PC-3 (cell line): ENCODE data around the gene AGPAT3. TPM values are rescaled to one million over a fixed set of nuclear protein-coding genes. Genes with fewer than 3 reads are reported as not detected.
A peak's percentile ranks its signal among the peaks of the same experiment; 100 is the strongest.

ENCODE experiments used
- ATAC-seq: fragments of 200-7000 bp; cut with Tn5 transposase; 2 replicates; pipeline ENCODE4 v1.9.1; 2020; ENCODE audit warnings: mild to moderate bottlenecking, moderate library complexity
- BruUV-seq: library from RNA; stranded (reverse); fragments of 400-500 nt; replicated peaks from 2 replicates; lab custom pipeline; 2021; lab: Mats Ljungman, UMichigan
- CTCF ChIA-PET: fragments of 300-600 bp; sonication (Branson Sonifier 250); formaldehyde crosslinking; loops from one replicate; lab custom pipeline; 2022; ENCODE audit warnings: antibody characterized with exemption; lab: Charles Lee
- POLR2A ChIA-PET: fragments of 300-600 bp; sonication (Branson Sonifier 250); formaldehyde crosslinking; loops from one replicate; lab custom pipeline; 2022; ENCODE audit warnings: antibody characterized with exemption; ENCODE audit not compliant: unreplicated experiment; lab: Charles Lee
- DNase-seq: peaks from one replicate; pipeline ENCODE4 v3.0.0-alpha.2; 2015
- H2AFZ ChIP-seq: fragments of 300-600 bp; sonication (generic); 2 replicates; pipeline ENCODE4 v1.6.0; 2016; ENCODE audit warnings: antibody characterized with exemption, low read length
- H3F3A ChIP-seq: fragments of 300-600 bp; sonication (generic); one replicate; pipeline ENCODE4 v1.6.0; 2017; ENCODE audit warnings: antibody characterized with exemption, low read length, control low read depth, mild to moderate bottlenecking; ENCODE audit not compliant: unreplicated experiment
- H3K27ac ChIP-seq: fragments of 300-600 bp; sonication (generic); 2 replicates; pipeline ENCODE4 v1.5.1; 2016; ENCODE audit warnings: mild to moderate bottlenecking, low read length
- H3K27me3 ChIP-seq: fragments of 300-600 bp; sonication (generic); 2 replicates; pipeline ENCODE4 v1.6.1; 2016; ENCODE audit warnings: low read length, mixed read lengths
- H3K36me3 ChIP-seq: fragments of 300-600 bp; sonication (generic); 2 replicates; pipeline ENCODE4 v1.6.1; 2016; ENCODE audit warnings: low read depth, mixed run types, low read length, mixed read lengths
- H3K4me1 ChIP-seq: fragments of 300-600 bp; sonication (generic); 2 replicates; pipeline ENCODE4 v1.5.1; 2016; ENCODE audit warnings: low read length; ENCODE audit not compliant: insufficient read depth
- H3K4me2 ChIP-seq: fragments of 300-600 bp; sonication (generic); 2 replicates; pipeline ENCODE4 v1.6.0; 2016; ENCODE audit warnings: low read length
- H3K4me3 ChIP-seq: fragments of 300-600 bp; sonication (generic); 2 replicates; pipeline ENCODE4 v1.5.1; 2016; ENCODE audit warnings: mild to moderate bottlenecking, low read length, mixed read lengths
- H3K79me2 ChIP-seq: fragments of 300-600 bp; sonication (generic); 2 replicates; pipeline ENCODE4 v1.6.1; 2017; ENCODE audit warnings: low read length, mixed read lengths
- H3K9ac ChIP-seq: fragments of 300-600 bp; sonication (generic); 2 replicates; pipeline ENCODE4 v1.6.0; 2016; ENCODE audit warnings: mild to moderate bottlenecking, low read length
- H3K9me2 ChIP-seq: fragments of 300-600 bp; sonication (generic); replicated peaks from 2 replicates; pipeline ENCODE4 v1.6.1; 2016; ENCODE audit warnings: mixed run types, low read length, mixed read lengths
- H3K9me3 ChIP-seq: fragments of 300-600 bp; sonication (generic); 2 replicates; pipeline ENCODE4 v1.6.1; 2016; ENCODE audit warnings: low read length, mixed read lengths
- H4K20me1 ChIP-seq: fragments of 300-600 bp; sonication (generic); 2 replicates; pipeline ENCODE4 v1.6.1; 2016; ENCODE audit warnings: low read length, mixed read lengths
- CTCF ChIP-seq: fragments of 300-600 bp; sonication (generic); conservative IDR thresholded peaks from 2 replicates; pipeline ENCODE4 v1.5.1; 2017; ENCODE audit warnings: antibody characterized with exemption, low read depth, mild to moderate bottlenecking, low read length
- EZH2 ChIP-seq: fragments of 300-600 bp; sonication (generic); IDR thresholded peaks from one replicate; pipeline ENCODE4 v1.6.1; 2017; ENCODE audit warnings: antibody characterized with exemption, mild to moderate bottlenecking, low read length; ENCODE audit not compliant: unreplicated experiment
- EZH2phosphoT487 ChIP-seq: fragments of 300-600 bp; sonication (generic); IDR thresholded peaks from 2 replicates; pipeline ENCODE4 v1.6.1; 2018; ENCODE audit warnings: mild to moderate bottlenecking, antibody characterized with exemption, low read length, borderline replicate concordance
- intact Hi-C: fragments of 100-400 bp; cut with micrococcal nuclease; formaldehyde crosslinking; loops from 2 replicates; pipeline ENCODE4 v1.9.0; 2023
- total RNA-seq: library from RNA; depleted of rRNA; stranded (reverse); fragments of >200 nt; gene quantifications from 2 replicates; pipeline ENCODE4 v1.2.3, GENCODE V29; 2014

Gene AGPAT3
- total RNA-seq, 1 experiment from 2014 or later = 76.1 TPM

GRCh38 chr21:43824333-43825241, 40.4 kb upstream of the AGPAT3 start:
- TF ChIP-seq CTCF = no peak
- no peak for TF ChIP-seq EZH2
- TF ChIP-seq EZH2phosphoT487 = no peak
- Histone ChIP-seq H3K9me3 (no peaks in the 10 kb centered on the region), H3F3A (no peaks in the 10 kb centered on the region), H3K36me3 (no peaks in the 10 kb centered on the region), H3K4me3 (no peak overlapping the region), H2AFZ (no peak overlapping the region), H3K9me2 (no peaks in the 10 kb centered on the region), H4K20me1 (no peaks in the 10 kb centered on the region), H3K27me3 (no peaks in the 10 kb centered on the region), H3K9ac (no peak overlapping the region), H3K27ac (no peak overlapping the region), H3K79me2 (no peaks in the 10 kb centered on the region), H3K4me2 (no peak overlapping the region), H3K4me1 (peaks cover 6% of the 10 kb centered on the region)
- BruUV-seq = no TSS peak
- ChIA-PET CTCF (no interaction called here), POLR2A (no interaction called here)
- peak; percentile 39 for ATAC-seq
- peak; percentile 39 for DNase-seq
- intact Hi-C loops = no loop called here

GRCh38 chr21:43825242-43825935, 39.6 kb upstream of the AGPAT3 start:
- Histone ChIP-seq H3K36me3 (no peaks in the 10 kb centered on the region), H2AFZ (no peak overlapping the region), H3F3A (no peaks in the 10 kb centered on the region), H3K4me3 (no peak overlapping the region), H3K9me2 (no peaks in the 10 kb centered on the region), H3K27me3 (no peaks in the 10 kb centered on the region), H4K20me1 (no peaks in the 10 kb centered on the region), H3K4me1 (peaks cover 6% of the 10 kb centered on the region), H3K9me3 (no peaks in the 10 kb centered on the region), H3K9ac (no peak overlapping the region), H3K4me2 (no peak overlapping the region), H3K27ac (no peak overlapping the region), H3K79me2 (no peaks in the 10 kb centered on the region)
- intact Hi-C loops = no loop called here
- no peak for DNase-seq
- ChIA-PET POLR2A (no interaction called here), CTCF (interaction anchor here (1.5 kb wide), 1 partner anchor 150 kb away, joined by 4 read pairs; no protein-coding TSS in a partner anchor)
- BruUV-seq = no TSS peak
- no peak for ATAC-seq
- TF ChIP-seq CTCF = no peak
- TF ChIP-seq EZH2phosphoT487 = no peak
- no peak for TF ChIP-seq EZH2
